ENCODE data around the gene LETMD1. TPM values are rescaled to one million over a fixed set of nuclear protein-coding genes. Genes with fewer than 3 reads are reported as not detected.

The LETMD1 gene
- total RNA-seq, 3 donors from 2014 or later: 63.6 to 92.0 (median 82.1) TPM

GRCh38 chr12:51019927-51020326 lies 28.2 kb upstream of the LETMD1 start:
- H3K4me1 ChIP-seq: peaks cover 0 to 8% of the 10 kb centered on the region in 2 donors
- TF ChIP-seq CTCF (IDR thresholded peaks at IDR 0.05) (no peak), POLR2AphosphoS5 (IDR thresholded peaks at IDR 0.05) (no peak), POLR2A (IDR thresholded peaks at IDR 0.05) (no peak)
- H3K27me3 ChIP-seq: no peaks in the 10 kb centered on the region
- no peak overlapping the region for H3K4me3 ChIP-seq
- no peak overlapping the region for H3K27ac ChIP-seq
- no peaks in the 10 kb centered on the region for H3K36me3 ChIP-seq
- no peaks in the 10 kb centered on the region for H3K9me3 ChIP-seq
- no peak for DNase-seq (ENCODE audit: low spot score in 2 of 2)
- intact Hi-C loops (cut with DNase I; ENCODE audit: low total_unique reads): no loop called here

DNA sequence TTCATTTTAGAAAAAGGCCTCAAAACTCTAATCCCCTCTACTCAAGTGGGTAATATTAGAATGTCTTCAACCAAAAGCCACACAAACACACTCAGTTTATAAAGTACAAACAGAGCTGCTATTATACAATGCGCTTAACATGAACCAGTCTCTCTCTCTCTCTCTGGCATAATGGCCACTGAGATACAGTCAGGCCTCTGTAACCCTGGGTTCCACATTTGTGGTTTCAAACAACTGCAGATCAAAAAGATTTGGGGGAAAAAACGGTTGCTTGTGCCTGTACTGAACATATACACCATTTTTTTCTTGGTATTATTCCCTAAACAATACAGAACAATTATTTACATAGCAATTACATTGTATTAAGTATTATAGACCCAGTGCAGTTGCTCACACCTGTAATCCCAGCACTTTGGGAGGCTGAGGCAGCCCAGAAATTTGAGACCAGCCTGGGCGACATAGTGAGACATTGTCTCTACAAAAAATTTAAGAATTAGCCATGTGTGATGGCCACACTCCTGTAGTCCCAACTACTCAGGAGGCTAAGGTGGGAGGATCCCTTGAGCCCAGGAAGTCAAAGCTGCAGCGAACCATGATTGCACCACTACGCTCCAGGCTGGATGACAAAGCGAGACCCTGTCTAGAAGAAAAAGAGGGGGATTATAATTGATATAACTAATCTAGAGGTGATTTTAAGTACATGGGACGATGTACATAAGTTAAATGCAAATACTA lies 27.5 kb upstream of the LETMD1 start:
- no peaks in the 10 kb centered on the region for H3K9me3 ChIP-seq
- H3K4me1 ChIP-seq: peaks cover 0 to 8% of the 10 kb centered on the region in 2 donors
- H3K4me3 ChIP-seq: no peak overlapping the region
- intact Hi-C loops (cut with DNase I; ENCODE audit: low total_unique reads): no loop called here
- DNase-seq (ENCODE audit: low spot score in 2 of 2): no peak
- no peaks in the 10 kb centered on the region for H3K36me3 ChIP-seq
- H3K27me3 ChIP-seq: no peaks in the 10 kb centered on the region
- TF ChIP-seq POLR2AphosphoS5 (IDR thresholded peaks at IDR 0.05): no peak
- TF ChIP-seq CTCF (IDR thresholded peaks at IDR 0.05): no peak
- no peak for TF ChIP-seq POLR2A (IDR thresholded peaks at IDR 0.05)
- H3K27ac ChIP-seq: peak overlapping the region; percentile 22 to 99

DNA sequence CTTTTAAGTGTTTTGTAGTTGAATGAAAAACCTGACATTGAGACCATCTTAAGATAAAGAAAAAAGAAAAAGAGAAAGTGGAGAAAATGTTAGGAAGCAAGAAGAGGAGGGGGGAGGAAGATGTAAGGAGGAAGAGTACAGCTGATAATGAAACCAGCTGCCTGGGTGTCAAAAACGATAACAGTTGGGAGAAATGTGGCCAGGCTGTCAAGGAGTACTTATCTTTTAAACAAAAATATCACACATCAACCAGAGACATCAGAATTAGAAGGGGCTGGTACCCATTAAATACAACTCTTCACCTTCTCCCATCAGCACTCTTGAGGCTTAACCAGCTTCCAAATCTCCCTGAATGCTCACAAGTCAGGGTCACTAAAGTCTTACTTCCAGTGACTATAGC lies 26.4 kb upstream of the LETMD1 start:
- intact Hi-C loops (cut with DNase I; ENCODE audit: low total_unique reads): no loop called here
- H3K27me3 ChIP-seq: no peaks in the 10 kb centered on the region
- no peak for DNase-seq (ENCODE audit: low spot score in 2 of 2)
- H3K27ac ChIP-seq: peak overlapping the region; percentile 22 to 99
- no peaks in the 10 kb centered on the region for H3K9me3 ChIP-seq
- H3K36me3 ChIP-seq: no peaks in the 10 kb centered on the region
- peaks cover 0 to 8% of the 10 kb centered on the region in 2 donors for H3K4me1 ChIP-seq
- H3K4me3 ChIP-seq: no peak overlapping the region
- TF ChIP-seq POLR2A (IDR thresholded peaks at IDR 0.05): no peak
- TF ChIP-seq POLR2AphosphoS5 (IDR thresholded peaks at IDR 0.05): no peak
- TF ChIP-seq CTCF (IDR thresholded peaks at IDR 0.05): no peak

DNA sequence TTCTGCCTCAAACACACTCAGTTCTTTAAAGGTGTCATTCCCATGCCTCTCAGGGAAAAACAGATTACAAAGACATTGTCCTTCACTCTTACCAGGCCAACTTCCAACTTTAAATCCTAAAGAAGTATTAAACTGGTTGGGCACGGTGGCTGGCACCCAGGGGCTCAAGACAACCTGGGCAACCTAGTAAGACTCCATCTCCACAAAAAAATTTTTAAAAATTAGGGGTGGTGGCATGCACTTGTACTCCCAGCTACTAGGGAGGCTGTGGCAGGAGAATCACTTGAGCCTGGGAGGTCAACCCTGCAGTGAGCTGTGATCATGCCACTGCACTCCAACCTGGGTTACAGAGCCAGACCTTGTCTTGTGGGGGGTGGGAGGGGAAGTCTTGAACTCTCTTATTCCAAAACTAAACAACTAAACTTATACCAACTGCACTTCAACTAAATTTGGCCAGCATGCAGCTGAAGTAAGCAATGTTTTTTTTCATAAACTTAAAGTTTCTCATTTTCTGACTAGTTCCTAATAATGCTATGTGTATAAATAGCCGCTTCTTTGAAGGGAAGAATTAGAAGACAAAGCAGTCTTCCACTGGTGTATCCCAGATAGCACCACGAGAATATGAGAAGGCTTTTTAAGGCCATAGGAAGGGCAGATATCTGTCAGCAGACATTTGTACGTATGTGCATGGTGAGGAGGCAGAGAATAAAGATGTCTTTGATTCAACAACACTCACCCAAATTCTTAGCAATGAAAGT lies 24.3 kb upstream of the LETMD1 start:
- intact Hi-C loops (cut with DNase I; ENCODE audit: low total_unique reads): no loop called here
- H3K36me3 ChIP-seq: no peaks in the 10 kb centered on the region
- peaks cover 0 to 8% of the 10 kb centered on the region in 2 donors for H3K4me1 ChIP-seq
- no peak for DNase-seq (ENCODE audit: low spot score in 2 of 2)
- H3K4me3 ChIP-seq: peak overlapping the region; percentile 73 to 85 (median 80)
- H3K27ac ChIP-seq: peak overlapping the region; percentile 98 to 99
- TF ChIP-seq POLR2A (IDR thresholded peaks at IDR 0.05) (no peak), POLR2AphosphoS5 (IDR thresholded peaks at IDR 0.05) (no peak), CTCF (IDR thresholded peaks at IDR 0.05) (no peak)
- H3K27me3 ChIP-seq: no peaks in the 10 kb centered on the region
- H3K9me3 ChIP-seq: no peaks in the 10 kb centered on the region

GRCh38 chr12:51025338-51025835 lies 22.7 kb upstream of the LETMD1 start:
- H3K27me3 ChIP-seq: no peaks in the 10 kb centered on the region
- DNase-seq (ENCODE audit: low spot score in 2 of 2): no peak
- H3K36me3 ChIP-seq: no peaks in the 10 kb centered on the region
- no peak for TF ChIP-seq CTCF (IDR thresholded peaks at IDR 0.05)
- no peak for TF ChIP-seq POLR2AphosphoS5 (IDR thresholded peaks at IDR 0.05)
- no peak for TF ChIP-seq POLR2A (IDR thresholded peaks at IDR 0.05)
- intact Hi-C loops (cut with DNase I; ENCODE audit: low total_unique reads): no loop called here
- H3K4me3 ChIP-seq: peak overlapping the region; percentile 73 to 85 (median 80)
- H3K4me1 ChIP-seq: peaks cover 0 to 8% of the 10 kb centered on the region in 2 donors
- H3K9me3 ChIP-seq: no peaks in the 10 kb centered on the region
- peak overlapping the region; percentile 98 to 99 for H3K27ac ChIP-seq
